NCI-H2196 (cell line): ENCODE data around the gene UBE2QL1.

Experiments
- DNase-seq: peaks from one replicate; lab custom pipeline; 2025; ENCODE audit not compliant: unreplicated experiment; lab: John Stamatoyannopoulos, UW

Gene UBE2QL1

DNA sequence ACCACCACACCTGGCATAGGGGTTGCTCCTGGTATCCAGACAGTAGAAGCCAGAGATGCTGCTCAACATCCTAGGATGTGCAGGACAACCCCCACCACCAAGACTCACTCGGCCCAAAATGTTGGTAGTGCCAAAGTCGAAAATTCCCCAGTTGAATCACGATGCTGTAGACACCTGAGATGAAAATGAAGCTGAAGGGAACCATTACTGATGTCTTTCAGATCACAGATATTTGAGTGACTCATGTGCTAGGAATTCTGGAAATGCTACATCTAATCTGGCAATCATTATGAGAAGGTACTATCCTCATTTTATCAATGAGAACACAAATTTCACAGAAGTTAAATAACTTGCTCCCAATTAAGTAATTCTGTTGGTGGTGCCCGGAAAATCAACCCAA, 21.0 kb upstream of the UBE2QL1 start:
- DNase-seq = no peak

DNA sequence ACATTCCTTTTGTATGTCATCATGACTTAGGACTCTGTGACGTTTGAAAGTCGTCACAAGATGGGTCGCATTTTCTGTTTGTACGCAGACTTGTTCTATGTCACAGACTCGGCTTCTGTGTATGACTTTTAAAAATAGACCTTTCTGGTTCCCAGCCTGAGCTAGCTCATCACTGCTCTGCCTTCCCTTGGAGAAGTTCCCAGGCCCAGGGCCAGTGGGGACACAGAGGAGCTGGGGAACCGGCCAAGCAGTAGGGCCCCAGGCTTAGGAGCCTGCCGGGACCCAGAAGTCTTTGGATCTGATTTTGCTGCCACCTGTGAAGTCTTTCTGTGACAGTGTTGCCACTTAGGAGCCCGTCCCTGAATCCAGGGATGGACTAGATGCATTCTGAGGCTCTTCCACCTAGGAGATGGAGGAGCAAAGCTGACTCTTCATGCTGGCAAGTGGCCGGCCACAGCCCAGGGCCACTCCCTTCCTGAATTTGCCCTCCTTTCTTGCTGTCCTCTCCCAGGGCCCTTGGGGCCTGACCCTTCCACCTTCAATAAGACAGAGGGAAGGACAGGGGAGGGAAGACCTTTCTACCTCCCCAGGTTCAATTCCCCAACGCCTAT, 18.1 kb upstream of the UBE2QL1 start:
- DNase-seq = no peak

DNA sequence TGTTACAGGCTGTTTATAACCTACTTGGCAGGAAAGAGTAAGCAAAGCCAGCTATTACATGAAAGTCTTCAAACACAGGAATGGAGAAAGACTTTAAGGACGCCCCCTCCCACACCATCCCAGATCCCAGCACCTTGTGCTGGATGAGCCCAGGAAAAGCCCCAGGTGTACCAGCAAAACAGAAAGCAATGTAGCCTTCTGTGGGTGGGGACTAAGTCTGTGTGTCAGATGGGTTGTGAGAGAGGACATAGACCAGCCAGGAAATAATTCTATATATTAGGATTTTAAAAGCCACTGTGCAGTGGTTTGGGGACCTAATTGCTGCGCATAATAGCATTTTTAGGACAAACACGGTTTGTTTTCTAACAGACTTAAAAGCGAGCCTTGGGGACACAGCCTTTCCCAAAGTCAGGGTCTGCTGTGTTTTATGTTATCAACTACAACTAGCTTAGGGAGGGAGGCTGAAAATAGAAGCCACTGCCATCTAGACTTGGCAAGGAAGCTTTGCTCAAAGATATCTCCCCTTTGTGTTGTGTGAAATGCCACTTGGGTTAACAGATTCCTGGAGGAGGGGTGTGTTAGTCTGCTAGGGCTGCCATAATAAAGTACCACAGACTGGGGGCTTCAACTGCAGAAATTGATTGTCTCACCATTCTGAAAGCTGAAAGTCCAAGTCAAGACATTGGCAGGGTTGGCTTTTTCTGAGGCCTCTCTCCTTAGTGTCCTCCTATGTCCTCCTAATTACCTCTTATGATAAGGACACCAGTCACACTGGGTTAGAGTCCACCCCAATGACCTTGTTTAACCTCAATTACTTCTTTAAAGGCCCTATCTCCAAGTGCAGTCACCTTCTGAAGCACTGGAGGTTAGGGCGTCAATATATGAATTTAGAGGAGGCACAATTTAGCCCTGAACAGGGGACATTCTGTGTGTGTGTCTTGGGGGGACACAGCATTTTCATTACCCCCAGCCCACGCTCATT, 17.2 kb upstream of the UBE2QL1 start:
- no peak for DNase-seq

DNA sequence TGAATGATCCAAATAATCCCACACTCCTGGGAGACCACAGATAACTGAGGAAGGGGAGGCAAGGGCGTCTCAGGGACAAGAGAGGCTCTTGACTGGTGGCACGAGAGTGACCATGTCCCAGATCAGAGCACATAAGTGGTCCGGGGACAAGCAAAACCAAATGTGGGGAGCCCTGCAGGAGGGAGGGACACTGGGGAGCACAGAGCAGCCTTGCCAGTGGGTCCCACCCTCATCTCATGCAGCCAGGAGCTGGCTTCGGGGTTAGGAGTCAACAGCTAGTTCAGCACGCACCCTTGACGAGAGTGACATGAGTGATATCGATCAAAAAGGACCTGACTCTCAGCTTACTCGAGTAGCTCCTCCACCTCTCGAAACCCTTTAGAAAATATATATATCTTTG, 16.5 kb upstream of the UBE2QL1 start:
- no peak for DNase-seq

DNA sequence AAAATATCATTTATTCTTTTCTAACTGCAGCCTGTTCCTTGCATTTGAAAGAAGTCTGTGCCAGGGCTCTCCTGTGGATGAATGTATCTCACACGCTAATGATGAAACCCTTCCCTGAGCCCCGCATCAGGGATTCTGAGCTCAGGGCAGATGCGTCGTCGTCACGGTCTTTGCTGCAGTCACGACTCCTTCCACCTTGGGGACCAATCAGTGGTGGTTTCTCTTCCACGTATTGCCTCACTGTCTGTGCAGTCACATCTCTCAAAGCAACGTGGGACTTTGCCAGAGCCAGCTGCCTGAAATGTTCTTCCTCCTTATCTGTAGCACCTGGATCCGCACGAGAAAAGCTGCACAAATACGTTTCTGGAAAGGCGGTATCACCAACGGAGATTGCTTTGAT, 13.9 kb upstream of the UBE2QL1 start:
- no peak for DNase-seq

DNA sequence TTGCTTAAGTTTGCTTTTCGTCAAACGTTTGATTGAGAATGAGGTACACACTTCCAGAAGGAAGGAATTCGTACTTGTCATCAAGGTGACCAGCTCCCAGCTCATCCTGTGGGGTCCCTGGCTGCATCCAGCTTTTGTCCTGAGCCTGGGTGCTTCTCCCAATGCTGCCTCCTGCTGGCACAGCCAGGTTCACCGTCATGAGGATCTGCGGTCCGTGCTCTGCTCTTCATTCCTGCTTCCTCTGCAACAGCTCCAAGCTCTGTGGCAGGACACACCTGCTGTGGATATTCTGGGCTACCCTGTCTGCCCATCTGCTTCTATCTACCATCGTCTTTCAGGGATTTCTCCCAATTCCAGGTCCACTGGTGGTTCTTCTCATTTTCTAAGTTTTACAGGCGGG, 13.3 kb upstream of the UBE2QL1 start:
- no peak for DNase-seq

DNA sequence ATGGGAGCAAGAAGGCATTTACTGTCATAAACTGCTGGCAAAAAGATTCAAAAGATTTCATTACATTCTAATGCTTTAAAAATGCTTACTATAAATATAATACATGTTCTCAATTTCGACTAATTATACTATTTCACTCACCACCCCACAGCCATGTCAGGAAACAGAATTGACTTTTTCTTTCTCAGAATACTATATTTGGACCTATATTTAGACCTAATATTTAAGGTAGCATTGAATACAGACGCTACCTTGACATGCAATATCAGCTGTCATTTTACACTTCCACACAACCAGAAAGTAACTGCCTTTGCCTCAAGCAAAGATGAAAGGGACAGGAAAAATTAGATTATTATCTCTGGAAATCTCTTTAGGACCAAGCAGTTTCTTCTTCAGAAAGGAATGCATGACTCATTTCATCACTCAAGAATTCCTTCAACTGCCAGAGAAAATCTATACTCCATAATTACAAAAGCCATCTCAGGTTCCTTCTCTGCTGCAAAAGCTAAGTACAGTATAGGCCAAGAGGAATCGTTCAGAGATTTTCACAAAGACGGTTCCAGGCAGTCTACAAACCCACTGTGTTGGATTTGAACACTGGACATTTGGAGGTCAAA, 11.8 kb upstream of the UBE2QL1 start:
- no peak for DNase-seq

DNA sequence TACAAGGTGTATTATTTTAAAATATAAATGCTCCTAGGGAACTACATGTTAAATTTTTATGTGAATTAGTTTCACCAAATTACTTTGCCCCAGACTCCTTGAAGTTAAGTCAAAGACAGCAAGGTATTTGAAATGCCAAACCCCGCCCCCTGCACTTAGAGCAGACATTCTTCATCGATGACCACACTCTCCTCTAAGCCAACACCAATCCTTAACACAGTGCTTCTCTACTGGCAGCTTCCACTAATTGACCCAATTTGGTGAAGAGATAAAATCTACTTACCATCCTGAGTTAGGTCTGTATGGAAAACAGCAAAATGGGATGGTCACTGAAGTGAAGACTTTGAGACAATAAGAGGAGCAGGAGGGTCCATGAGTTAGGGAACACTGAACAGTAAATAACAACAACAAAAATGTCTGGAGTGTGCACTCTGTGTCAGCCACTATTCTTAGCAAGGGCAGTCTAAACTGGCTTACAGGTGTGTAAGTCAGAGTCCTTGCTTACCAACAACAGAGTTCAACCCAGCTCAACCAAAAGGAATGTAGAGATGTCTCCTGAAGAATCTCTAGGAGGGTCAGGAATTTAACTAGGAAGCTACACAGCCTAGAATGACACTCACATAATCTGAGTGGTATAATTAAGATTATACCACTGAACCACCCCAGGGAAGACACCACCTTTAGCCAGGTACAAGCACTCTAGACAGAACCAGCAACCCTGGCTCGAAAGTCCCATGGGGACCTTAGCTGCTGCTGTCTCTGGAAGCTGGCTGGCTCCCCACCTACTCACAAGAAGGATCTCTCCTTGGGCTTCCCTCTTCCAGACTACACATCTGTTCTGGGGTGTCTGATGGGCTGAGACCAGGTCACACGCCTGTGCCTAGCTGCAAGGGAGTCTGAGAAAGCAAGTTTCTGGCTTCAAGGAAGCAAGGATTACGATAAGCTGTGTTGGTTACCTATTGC, 8.8 kb upstream of the UBE2QL1 start:
- no peak for DNase-seq

DNA sequence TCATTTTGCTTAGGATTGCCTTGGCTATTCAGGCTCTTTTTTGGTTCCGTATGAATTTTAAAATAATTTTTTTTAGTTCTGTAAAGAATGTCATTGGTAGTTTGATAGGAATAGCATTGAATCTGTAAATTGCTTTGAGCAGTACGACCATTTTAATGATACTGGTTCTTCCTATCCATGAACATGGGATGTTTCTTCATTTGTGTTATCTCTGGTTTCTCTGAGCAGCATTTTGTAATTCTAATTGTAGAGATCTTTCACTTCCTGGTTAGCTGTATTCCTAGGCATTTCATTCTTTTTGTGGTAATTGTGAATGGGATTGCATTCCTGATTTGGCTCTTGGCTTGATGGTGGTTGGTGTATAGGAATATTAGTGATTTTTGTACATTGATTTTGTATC, 6.3 kb upstream of the UBE2QL1 start:
- no peak for DNase-seq

DNA sequence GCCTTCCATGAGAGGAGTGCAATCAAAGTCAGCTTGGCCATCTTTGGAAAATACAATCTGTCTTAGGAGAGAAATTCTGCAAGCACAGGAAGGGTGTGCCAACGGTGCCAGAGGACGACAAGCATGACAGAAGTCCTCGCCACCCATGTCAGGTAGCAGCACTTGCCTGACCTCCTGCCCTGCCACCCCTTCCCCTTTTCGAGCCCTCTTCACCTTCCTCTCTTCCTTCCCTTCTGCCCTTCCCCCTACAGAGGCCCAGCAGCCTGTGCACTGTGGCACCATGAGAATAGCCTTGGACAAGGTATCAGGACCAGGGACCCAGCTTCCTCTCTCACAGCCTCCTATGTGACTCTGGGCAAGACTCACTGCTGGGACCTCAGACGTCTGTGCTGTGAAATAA, 5.3 kb upstream of the UBE2QL1 start:
- DNase-seq = no peak

DNA sequence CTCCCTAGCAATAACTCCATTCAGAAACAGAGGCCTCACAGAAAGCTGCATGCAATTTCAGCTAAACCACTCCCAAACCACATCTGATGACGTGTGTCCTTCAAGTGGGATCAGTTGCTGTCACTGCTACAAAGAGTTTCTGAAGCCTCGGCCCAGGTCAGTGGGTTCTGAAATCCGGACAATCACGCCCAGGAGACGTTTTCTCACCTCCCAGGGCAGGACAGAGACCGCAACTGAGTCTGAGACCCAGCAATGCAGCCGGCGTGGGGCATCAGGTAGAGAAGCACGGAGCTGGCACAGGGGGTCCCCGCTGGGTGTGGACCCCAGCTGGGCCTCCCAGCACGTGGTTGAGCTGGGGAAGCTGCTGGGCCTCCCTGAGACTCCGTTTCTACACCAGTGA, 2.6 kb upstream of the UBE2QL1 start:
- no peak for DNase-seq

DNA sequence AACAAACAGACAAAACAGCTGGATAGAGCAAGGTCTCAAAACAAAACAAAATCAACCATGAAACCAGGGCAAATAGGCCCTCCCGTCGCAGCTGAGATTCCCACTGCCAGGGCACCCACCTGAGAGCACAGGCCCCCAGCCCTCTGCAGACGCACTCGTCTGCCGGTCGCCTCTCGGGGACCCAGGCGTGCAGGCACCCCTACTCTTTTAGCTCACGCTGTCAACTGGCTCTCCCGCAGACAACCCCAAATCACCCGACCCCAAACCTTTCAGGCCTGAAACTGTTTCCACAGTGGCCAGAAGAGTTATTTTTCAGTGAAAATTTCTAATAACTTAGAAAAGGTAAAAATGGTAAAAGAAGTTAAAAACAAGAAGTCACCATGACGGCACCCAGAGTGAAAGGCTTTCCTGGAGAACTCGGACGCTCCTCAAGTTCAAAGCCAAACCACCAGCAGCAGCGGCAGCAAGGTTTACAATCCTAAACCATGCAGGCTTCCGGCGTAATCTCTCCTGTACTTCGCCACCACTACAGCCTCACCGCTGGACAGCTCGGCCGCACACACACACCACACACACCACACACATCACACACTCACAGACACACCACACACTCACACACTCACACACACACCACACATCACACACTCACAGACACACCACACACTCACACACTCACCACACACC, 1.9 kb upstream of the UBE2QL1 start:
- no peak for DNase-seq

DNA sequence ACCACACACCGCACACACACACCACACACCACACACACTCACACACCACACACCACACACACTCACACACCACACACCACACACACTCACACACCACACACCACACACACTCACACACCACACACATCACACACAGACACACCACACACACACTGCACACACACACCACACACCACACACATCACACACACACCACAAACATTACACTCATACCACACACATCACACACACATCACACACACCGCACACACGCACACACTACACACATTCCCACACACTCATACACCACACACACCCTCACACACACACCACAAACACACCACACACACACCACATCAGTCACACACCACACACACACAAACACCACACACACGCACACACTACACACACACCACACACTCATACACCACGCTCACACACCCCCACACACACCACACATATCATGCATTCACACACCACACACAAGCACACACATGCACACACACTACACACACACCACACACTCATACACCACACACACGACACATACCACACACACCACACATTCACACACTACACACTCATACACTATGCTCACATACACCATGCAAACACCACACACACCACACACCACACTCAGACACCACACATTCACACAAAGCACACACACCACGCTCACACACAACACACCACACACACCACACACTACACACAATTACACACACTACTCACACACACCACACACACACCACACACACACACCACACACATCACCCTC, 1.1 kb upstream of the UBE2QL1 start:
- DNase-seq = no peak

DNA sequence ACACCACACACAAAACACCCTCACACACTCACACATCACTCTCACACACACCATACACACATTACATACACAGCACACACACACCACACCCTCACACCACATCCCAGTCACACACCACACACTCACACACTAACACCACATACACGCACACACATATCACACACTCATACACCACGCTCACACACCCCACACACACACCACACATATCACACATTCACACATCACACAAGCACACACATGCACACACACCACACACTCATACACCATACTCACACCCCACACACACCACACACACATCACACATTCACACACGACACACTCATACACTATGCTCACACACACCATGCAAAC, 543 bp upstream of the UBE2QL1 start:
- DNase-seq = no peak

DNA sequence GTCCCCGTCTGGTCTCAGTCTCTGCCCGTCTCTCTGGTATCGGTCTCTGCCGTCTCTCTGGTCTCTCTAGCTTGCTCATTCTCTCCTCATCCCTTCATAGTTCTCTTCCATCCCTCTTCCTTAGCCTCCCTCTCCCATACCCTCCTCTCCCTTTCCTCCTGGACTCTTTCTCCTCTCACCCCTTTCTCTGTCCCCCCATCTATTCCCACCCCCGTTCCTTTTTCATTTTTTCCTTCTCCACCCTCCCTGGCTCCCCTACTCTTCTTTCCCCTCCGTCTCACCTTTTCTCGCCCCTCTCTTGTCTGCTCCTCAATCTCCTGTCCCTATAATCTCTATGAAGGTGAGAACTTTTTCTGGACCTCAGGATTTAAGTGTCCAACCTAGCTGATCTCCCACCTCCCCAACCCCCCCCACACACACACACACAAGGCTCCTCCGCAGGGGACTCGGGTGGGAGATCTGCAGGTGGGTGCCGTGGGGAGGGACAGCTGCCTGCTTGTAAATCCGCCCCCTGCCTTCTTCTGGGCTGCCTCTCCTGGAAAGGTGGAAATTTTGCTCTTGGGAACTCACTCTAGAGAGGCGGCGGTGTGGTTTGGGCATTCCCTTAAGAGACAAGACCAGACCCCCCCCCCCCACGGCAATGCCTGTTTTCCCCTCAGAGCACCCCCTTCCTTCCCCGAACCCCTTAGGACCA, 953 bp downstream of the UBE2QL1 start:
- no peak for DNase-seq

DNA sequence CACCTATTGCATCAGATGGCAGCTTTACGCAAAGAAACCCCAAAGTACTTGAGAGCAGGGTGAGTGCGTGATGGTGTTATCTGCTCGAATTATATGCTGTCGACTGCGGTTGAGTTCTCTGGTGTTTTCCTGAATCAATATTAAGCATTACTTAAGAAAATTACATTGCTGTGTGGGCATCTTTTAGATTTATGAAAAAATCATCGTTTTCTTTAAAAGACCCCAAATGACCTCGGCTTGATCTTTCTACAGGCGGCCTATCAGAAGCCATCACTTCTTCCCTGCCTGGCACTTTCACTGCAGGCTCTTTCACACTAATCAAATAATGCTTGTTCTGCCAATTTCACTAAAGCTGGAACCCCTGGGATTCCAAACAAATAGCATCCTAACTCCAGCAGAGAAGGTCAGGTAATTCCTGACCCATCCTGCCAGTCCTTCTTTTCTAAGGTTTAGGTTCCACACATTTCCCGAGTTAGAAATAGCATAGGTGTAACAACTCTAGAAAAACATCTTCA, 1.7 kb downstream of the UBE2QL1 start:
- no peak for DNase-seq

DNA sequence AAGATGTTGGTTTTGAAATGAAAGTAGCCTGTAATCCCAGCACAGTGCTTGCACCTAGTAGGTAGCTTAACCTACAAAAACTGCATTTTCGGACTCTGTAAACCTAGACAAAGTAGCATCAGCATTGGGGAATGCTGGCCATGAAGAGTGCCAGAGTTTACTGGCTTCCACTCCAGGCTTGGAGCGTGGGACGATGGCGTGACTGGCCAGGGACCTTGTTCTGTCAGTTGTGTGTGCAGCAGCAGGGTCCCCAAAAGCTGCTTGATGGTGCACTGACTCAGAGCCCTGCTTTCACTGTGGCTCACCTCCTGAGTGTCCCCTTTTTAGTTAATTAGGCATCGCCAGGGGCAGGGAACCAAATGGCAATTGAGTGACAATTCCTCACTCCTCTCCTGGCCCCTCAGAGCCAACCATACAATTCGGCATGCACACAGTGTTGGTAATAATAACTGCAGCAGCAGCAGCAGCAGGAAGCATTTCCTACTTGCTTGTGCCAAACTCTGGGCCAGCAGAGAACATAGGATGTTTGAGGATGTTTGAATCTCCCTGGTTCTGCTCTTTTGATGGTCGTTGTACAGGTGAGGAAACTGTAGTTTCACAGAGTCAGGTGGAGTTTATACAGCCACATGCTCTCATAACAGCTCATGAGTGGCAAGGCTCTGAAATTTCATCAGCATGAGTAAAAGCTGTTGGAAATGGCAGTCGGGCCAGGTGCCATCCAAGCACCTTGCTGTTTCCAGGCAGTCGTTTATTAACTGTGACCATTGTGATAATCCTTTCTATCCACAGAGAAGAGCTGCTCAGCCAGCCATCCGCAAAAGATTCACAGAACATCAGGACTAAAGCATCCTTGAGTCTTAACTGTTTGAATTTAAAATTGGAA, 4.2 kb downstream of the UBE2QL1 start:
- peak; percentile 29 for DNase-seq
